NCI-H2196 (cell line): Measurements from ENCODE around the gene EYS.
A peak's percentile ranks its signal among the peaks of the same experiment; 100 is the strongest.
"Not testable (repeated sequence)": the region's sequence is repeated elsewhere in the genome, so short reads cannot be mapped to it uniquely, and the experiment has no call there.

Experiments
- DNase-seq: peaks from one replicate; lab custom pipeline; 2025; ENCODE audit not compliant: unreplicated experiment; lab: John Stamatoyannopoulos, UW

Gene EYS

DNA sequence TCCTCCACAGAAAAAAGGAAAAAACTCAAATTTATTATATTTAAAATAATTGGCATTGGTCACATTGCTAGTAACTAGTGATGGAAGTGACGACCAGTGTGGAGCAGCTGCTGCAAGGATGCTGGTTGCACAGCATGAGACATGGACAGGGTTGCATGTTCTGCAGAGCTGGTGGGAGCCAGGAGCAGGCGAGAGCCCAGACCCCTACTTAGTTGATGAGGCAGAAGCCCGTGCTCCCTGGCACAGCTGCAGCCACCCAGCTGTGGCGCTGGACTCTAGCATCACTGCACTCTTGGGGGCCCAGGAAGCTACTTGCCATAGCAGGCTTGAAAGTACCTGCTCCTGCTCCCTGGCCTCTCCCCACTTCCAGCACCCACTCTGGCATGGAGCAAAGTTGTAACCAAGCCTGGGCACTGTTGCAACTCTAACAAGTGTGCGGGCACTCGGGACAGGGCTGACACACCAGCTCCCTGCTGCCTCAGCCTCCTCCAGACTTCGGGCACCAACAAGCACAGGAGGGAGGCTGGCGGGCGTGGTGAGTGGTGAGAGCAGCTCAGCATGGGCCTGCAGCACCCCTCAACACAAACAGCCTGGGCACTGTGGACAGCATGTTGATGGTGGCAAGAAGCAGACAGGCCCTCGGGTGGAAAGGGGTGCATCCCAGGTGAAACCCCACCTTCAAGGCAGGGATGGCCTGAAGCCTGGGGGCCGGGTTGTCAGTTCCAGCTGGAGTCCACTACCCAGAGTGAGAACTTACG is 69.6 kb downstream of the EYS start:
- DNase-seq: no peak

- no peak for DNase-seq
These were observed 73.5 kb downstream of the EYS start for GRCh38 chr6:65633501-65633900.

DNA sequence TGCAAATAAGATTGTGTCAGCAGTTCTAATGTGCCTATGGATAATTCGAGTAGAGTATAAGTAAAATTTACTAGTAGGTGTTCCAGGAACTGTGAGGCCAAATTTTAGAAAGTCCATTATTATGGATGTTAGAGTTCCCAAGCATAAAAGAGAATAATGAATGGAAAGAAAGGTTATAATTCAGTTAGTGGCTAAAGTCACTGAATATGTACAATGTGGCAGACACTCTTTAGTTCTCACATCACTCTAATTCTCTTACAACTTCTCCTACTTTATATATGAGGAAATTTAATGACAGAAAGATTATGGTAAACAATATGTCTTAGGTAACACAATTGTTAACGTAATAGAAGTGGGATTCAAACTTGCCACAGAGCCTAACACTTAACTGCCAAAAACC is 75.3 kb downstream of the EYS start:
- DNase-seq: no peak

GRCh38 chr6:65627434-65627999 is 79.5 kb downstream of the EYS start:
- not testable (repeated sequence) for DNase-seq

- no peak for DNase-seq
These were observed 80.0 kb downstream of the EYS start for GRCh38 chr6:65627015-65627414.

DNA sequence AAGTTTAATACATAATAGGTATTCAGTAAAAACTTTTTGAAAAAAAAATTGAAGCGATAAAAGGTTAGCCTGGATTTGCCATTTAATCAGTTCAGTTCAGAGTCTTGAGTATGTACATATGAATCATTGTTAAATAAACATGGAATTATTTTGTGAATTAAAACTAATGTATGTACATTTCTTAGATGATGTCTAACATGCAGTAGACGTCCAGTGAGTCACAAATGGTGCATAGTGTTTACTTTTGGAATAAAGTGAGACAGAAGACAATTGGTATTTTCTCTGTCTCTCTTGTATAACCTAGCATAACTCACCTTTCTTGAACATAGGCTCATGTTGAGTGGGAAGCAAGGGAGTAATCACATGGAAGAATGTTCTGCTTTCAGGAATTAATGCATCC is 83.5 kb downstream of the EYS start:
- no peak for DNase-seq

DNA sequence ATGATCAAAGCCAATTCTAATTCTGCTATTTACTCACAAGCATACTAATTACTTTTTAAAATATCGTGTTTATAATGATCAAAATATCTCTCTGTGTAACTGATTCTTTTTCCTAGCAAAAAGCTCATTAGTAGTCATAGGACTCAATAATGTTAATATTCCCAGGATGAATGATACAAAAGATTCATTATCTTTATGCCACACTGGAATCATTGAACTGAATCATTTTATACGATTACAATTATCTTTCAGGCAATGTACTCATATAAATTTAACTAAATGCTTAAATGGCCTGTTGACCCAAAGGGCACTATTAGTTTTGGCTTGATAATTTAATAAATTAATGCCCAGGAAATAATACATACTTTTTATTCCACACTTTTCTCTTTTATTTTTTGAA is 96.3 kb downstream of the EYS start:
- no peak for DNase-seq

DNA sequence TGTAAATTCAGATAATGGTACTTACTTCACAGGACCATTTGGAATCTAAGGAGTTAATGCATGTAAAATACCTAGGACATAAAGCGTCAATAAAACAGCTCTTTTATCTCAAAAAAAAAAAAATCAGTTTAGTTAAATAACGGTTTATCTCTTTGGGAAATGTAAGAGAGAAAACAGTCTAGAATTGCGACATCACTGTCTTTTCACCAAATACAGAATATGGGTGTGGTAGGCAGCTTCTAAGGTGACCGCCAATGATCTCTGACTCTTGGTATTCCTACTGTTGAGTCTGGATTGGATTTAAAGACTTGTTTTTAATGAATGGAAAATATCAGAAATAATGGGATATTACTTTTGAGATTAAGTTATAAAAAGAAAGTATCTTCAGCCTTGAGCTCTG is 111.5 kb downstream of the EYS start:
- no peak for DNase-seq

- no peak for DNase-seq
These were observed 136.7 kb downstream of the EYS start for GRCh38 chr6:65570340-65570739.

DNA sequence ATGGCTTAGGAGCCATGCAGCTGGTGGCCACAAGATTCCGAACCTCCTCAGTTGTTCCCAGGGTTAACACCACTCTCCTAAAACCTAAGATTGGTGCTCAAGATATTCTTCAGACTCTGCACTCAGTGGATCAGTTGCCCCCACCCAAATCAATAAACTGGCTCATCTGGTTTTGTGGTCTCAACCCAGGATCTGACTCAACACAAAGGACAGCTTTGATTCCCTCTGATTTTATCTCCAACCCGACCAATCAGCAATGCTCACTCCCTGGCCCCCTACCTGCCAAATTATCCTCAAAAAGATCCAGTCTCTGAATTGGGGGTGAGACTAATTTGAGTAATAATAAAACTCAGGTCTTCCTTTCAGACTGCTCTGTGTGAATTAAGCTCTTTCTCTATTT is 137.5 kb downstream of the EYS start:
- DNase-seq: no peak

- not testable (repeated sequence) for DNase-seq
These were observed 138.0 kb downstream of the EYS start for GRCh38 chr6:65569056-65569455.

- no peak for DNase-seq
These were observed 140.9 kb downstream of the EYS start for GRCh38 chr6:65566117-65566516.

DNA sequence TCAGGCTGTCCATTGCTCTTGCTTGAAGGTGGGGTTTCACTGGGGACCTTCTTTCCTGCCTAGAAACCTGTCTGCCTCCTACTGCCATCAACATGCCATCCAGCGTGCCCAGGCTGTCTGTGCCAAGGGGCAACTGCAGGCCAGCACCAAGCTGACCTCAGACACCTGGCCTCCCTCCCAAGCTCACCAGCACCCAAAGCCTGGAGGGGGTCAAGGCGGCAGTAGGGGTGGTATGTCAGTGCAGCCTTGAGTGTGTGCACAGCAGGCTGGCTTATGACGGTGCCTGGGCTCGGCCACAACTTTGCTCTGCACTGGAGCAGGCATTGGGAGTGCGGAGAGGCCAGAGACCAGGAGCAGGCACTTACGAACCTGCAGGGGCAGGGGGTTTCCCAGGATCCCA is 149.0 kb downstream of the EYS start:
- DNase-seq: no peak

DNA sequence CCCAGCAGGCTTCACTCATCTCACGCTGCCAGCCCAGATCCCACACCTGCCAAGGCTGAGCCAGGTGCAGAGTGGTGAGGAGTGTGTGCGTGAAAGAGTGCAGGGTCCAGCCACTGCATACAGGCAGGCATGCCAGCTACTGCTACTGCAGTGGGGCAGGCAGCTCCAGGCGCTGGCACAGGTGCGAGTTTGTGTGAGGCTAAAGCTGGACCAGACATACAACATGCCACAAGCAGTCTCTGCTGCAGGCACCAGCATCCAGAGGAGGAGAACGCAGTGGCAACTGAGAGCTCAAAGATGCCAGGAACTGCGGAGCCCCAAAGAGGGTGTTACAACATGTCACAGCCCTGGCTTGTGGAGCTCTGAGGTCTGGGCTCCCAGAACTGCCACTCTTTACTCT is 149.8 kb downstream of the EYS start:
- peak; percentile 8 for DNase-seq

DNA sequence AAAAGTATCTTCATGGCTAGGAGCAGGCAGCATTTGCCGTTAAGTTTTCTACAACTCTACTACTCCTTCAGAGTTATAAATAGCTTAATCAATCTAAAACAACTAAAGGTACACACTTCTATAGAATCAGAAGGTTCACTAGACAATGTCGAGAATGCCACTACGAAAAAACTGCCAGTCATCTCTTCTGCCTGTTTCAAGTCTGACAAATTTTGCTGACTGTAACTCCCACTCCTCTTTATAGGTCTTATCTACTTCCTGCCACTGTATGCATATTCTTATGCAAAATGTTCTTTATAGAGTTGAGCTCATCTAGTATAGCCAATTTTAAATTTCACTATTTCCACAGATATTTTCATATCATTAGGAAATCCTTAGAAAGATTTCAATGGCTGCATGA is 160.1 kb downstream of the EYS start:
- no peak for DNase-seq

GRCh38 chr6:65545920-65546319 is 161.1 kb downstream of the EYS start:
- no peak for DNase-seq

DNA sequence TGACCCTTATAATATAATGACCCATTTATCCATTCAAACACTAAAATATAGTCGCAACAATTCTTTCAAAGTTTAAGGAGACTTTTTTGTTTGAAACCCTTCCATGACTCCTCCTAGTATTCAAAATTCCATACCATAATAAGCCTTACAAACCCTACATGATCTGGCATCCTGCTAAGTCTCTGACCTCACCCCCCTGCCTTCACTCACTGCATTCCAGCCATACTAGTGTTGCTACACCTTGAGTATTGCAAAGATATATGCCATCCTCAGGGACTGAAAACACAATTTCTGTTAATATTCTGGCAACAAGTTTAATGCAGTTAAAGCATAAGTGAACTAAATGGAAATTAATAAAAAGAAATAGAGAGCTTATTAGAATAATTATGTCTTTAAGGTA is 168.4 kb downstream of the EYS start:
- no peak for DNase-seq

- no peak for DNase-seq
These were observed 169.4 kb downstream of the EYS start for GRCh38 chr6:65537600-65537999.

- no peak for DNase-seq
These were observed 175.5 kb downstream of the EYS start for GRCh38 chr6:65531533-65531932.

GRCh38 chr6:65524232-65524631 is 182.8 kb downstream of the EYS start:
- DNase-seq: no peak

- DNase-seq: no peak
These were observed 201.3 kb downstream of the EYS start for GRCh38 chr6:65505736-65506135.

- no peak for DNase-seq
These were observed 206.0 kb downstream of the EYS start for GRCh38 chr6:65501045-65501444.

DNA sequence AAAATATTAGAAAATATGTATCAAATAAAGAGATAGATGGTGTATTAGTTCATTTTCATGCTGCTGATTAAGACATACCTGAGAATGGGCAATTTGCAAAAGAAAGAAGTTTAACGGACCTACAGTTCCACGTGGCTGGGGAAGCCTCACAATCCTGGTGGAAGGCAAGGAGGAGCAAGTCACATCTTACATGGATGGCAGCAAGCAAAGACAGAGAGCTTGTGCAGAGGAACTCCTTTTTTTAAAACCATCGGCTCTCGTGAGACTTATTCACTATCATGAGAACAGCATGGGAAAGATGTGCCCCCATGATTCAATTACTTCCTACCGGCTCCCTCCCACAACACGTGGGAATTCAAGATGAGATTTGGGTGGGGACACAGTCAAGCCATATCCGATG is 223.4 kb downstream of the EYS start:
- not testable (repeated sequence) for DNase-seq
